Panc1 (cell line): ENCODE data around the gene RAB12. TPM values are rescaled to one million over a fixed set of nuclear protein-coding genes. Genes with fewer than 3 reads are reported as not detected.

Experiments used
- ATAC-seq: fragments of 200-7000 bp; cut with Tn5 transposase; 2 replicates; pipeline ENCODE4 v1.9.1; 2020; ENCODE audit warnings: mild to moderate bottlenecking, moderate library complexity
- BruUV-seq: library from RNA; stranded (reverse); fragments of 400-500 nt; replicated peaks from 2 replicates; lab custom pipeline; 2021; lab: Mats Ljungman, UMichigan
- CTCF ChIA-PET: fragments of 300-600 bp; sonication (Branson Sonifier 250); formaldehyde crosslinking; loops from one replicate; lab custom pipeline; 2022; ENCODE audit warnings: antibody characterized with exemption; lab: Charles Lee
- POLR2A ChIA-PET: fragments of 300-600 bp; sonication (Branson Sonifier 250); formaldehyde crosslinking; loops from one replicate; lab custom pipeline; 2022; ENCODE audit warnings: antibody characterized with exemption; lab: Charles Lee
- DNase-seq: peaks from one replicate; pipeline ENCODE4 v3.0.0-alpha.2; 2010; ENCODE audit warnings: low read depth, low spot score
- H3K27ac ChIP-seq: 2 replicates; pipeline ENCODE4 v1.5.1; 2011; ENCODE audit warnings: mild to moderate bottlenecking, low read length, inconsistent platforms
- H3K27me3 ChIP-seq: fragments of 200-500 bp; sonication (Bioruptor generic); 2 replicates; pipeline ENCODE4 v1.6.0; 2014; ENCODE audit warnings: low read length, inconsistent platforms; ENCODE audit not compliant: control insufficient read depth, insufficient read depth
- H3K36me3 ChIP-seq: fragments of 200-500 bp; sonication (Bioruptor generic); 2 replicates; pipeline ENCODE4 v1.5.1; 2014; ENCODE audit warnings: inconsistent platforms, mild to moderate bottlenecking, low read length, moderate library complexity; ENCODE audit not compliant: control insufficient read depth, insufficient read depth
- H3K4me1 ChIP-seq: 2 replicates; pipeline ENCODE4 v1.5.1; 2011; ENCODE audit warnings: inconsistent platforms, mild to moderate bottlenecking, low read length, moderate library complexity; ENCODE audit not compliant: control insufficient read depth, insufficient read depth
- H3K4me3 ChIP-seq, 2 experiments: 2 replicates each; pipeline ENCODE4 v1.5.1; 2011 to 2012; ENCODE audit warnings: low read depth in 2 of 2, low read length in 2 of 2, mild to moderate bottlenecking in 2 of 2, inconsistent platforms in 1 of 2, moderate library complexity in 1 of 2
- H3K9me3 ChIP-seq: fragments of 200-500 bp; sonication (Bioruptor generic); 2 replicates; pipeline ENCODE4 v1.5.1; 2014; ENCODE audit warnings: low read depth, mild to moderate bottlenecking, inconsistent platforms, low read length, moderate library complexity; ENCODE audit not compliant: control insufficient read depth, insufficient read depth
- POLR2AphosphoS5 ChIP-seq: IDR thresholded peaks from 2 replicates; pipeline ENCODE4 v1.6.1; 2012; ENCODE audit warnings: mild to moderate bottlenecking, low read depth, low read length, moderate library complexity
- SIN3A ChIP-seq: IDR thresholded peaks from 2 replicates; pipeline ENCODE4 v1.6.1; 2012; ENCODE audit warnings: low read depth, mild to moderate bottlenecking, low read length, moderate library complexity, borderline replicate concordance; ENCODE audit not compliant: insufficient read depth
- TCF7L2 ChIP-seq: IDR thresholded peaks from 2 replicates; pipeline ENCODE4 v1.6.1; 2011; ENCODE audit warnings: mild to moderate bottlenecking, low read depth, low read length, inconsistent platforms
- in situ Hi-C: cut with HindIII; loops from 2 replicates; pipeline ENCODE4 v1.10.0; 2016; ENCODE audit warnings: low sequenced_read_pairs, low pct_unique_long_range_greater_than_20kb
- intact Hi-C: fragments of 100-400 bp; cut with micrococcal nuclease; formaldehyde crosslinking; loops from one replicate; pipeline ENCODE4 v1.10.0; 2022; ENCODE audit not compliant: unreplicated experiment
- total RNA-seq: library from RNA; stranded (reverse); gene quantifications from one replicate; pipeline ENCODE4 v1.2.1, GENCODE V29; 2021; ENCODE audit not compliant: unreplicated experiment
- TF ChIP-seq, protein P1 (sequence below), 2 experiments: IDR thresholded peaks; 2 replicates each; pipeline ENCODE4 v1.6.1; 2011 to 2012; ENCODE audit warnings: low read depth in 2 of 2, control low read depth in 1 of 2, low read length in 1 of 2, mild to moderate bottlenecking in 1 of 2, moderate library complexity in 1 of 2; ENCODE audit not compliant: insufficient read depth in 1 of 2
- TF ChIP-seq, protein P2 (sequence below): fragments of 450-650 bp; IDR thresholded peaks from 2 replicates; pipeline ENCODE4 v1.5.1; 2017; ENCODE audit warnings: mild to moderate bottlenecking

Gene RAB12
- total RNA-seq, 1 experiment from 2014 or later: 35.7 TPM

DNA sequence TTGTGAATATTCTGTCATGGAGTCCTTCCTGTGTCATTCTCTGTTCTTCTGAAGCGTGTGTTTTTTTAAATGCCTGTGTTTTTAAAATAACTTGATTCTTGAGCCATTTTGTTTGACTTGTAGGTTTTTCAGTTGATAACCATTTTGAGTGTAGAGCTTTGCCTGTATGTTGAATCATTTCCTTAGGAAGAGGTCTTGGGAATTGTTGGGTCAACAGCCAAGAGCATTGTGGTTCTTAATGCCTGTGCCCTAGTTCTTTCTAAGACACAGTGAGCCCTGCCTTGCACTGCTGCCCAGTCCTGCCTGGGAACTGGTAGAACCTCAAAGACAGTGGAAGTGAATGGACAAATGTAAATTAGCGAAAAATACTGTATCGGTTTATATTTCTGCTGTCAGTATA is 25.9 kb downstream of the RAB12 start:
- Histone ChIP-seq H3K36me3 (peaks cover 9% of the 10 kb centered on the region), H3K9me3 (no peaks in the 10 kb centered on the region), H3K27ac (no peak overlapping the region), H3K4me1 (no peaks in the 10 kb centered on the region), H3K4me3 (no peak overlapping the region), H3K27me3 (no peaks in the 10 kb centered on the region)
- in situ Hi-C loops (no loop called here), intact Hi-C loops (no loop called here)
- DNase-seq (no peak), ATAC-seq (no peak)
- ChIA-PET CTCF (no interaction called here), POLR2A (no interaction called here)
- no TSS peak for BruUV-seq
- TF ChIP-seq, protein P1, sequence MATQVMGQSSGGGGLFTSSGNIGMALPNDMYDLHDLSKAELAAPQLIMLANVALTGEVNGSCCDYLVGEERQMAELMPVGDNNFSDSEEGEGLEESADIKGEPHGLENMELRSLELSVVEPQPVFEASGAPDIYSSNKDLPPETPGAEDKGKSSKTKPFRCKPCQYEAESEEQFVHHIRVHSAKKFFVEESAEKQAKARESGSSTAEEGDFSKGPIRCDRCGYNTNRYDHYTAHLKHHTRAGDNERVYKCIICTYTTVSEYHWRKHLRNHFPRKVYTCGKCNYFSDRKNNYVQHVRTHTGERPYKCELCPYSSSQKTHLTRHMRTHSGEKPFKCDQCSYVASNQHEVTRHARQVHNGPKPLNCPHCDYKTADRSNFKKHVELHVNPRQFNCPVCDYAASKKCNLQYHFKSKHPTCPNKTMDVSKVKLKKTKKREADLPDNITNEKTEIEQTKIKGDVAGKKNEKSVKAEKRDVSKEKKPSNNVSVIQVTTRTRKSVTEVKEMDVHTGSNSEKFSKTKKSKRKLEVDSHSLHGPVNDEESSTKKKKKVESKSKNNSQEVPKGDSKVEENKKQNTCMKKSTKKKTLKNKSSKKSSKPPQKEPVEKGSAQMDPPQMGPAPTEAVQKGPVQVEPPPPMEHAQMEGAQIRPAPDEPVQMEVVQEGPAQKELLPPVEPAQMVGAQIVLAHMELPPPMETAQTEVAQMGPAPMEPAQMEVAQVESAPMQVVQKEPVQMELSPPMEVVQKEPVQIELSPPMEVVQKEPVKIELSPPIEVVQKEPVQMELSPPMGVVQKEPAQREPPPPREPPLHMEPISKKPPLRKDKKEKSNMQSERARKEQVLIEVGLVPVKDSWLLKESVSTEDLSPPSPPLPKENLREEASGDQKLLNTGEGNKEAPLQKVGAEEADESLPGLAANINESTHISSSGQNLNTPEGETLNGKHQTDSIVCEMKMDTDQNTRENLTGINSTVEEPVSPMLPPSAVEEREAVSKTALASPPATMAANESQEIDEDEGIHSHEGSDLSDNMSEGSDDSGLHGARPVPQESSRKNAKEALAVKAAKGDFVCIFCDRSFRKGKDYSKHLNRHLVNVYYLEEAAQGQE (IDR thresholded peaks at IDR 0.05; ENCODE audit: insufficient read depth in 1 of 2, low read depth in 2 of 2, low read length in 1 of 2): no peak
- TF ChIP-seq TCF7L2 (no peak), POLR2AphosphoS5 (no peak), SIN3A (no peak)
- TF ChIP-seq, protein P2, sequence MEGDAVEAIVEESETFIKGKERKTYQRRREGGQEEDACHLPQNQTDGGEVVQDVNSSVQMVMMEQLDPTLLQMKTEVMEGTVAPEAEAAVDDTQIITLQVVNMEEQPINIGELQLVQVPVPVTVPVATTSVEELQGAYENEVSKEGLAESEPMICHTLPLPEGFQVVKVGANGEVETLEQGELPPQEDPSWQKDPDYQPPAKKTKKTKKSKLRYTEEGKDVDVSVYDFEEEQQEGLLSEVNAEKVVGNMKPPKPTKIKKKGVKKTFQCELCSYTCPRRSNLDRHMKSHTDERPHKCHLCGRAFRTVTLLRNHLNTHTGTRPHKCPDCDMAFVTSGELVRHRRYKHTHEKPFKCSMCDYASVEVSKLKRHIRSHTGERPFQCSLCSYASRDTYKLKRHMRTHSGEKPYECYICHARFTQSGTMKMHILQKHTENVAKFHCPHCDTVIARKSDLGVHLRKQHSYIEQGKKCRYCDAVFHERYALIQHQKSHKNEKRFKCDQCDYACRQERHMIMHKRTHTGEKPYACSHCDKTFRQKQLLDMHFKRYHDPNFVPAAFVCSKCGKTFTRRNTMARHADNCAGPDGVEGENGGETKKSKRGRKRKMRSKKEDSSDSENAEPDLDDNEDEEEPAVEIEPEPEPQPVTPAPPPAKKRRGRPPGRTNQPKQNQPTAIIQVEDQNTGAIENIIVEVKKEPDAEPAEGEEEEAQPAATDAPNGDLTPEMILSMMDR: no peak

DNA sequence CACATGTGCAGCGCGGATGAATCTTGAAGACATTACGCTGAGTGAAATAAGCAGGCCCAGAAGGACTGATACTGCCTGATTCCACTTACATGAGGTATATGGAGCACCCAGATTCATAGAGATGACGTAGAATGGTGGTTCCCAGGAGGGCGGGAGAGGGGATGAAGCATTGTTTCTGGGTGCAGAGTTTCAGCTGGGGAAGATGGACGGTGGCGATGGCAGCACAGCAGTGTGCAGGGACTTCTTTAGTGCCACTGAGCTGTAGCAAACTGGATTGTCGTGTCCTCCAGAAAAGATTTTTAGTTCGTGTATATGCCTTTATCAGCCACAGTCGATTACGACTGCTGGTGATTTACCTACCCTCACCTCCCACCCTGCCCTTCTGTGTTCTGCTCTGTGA is 30.5 kb downstream of the RAB12 start:
- in situ Hi-C loops: no loop called here
- TF ChIP-seq SIN3A: no peak
- TF ChIP-seq, protein P1 (IDR thresholded peaks at IDR 0.05; ENCODE audit: insufficient read depth in 1 of 2, low read depth in 2 of 2, low read length in 1 of 2): no peak
- TF ChIP-seq, protein P2: no peak
- TF ChIP-seq TCF7L2: no peak
- no peak for TF ChIP-seq POLR2AphosphoS5

More for the DNA sequence above, 30.5 kb downstream of the RAB12 start:
- Histone ChIP-seq H3K27me3 (no peaks in the 10 kb centered on the region), H3K36me3 (peaks cover 6% of the 10 kb centered on the region), H3K27ac (no peak overlapping the region), H3K9me3 (no peaks in the 10 kb centered on the region), H3K4me3 (no peak overlapping the region), H3K4me1 (no peaks in the 10 kb centered on the region)
- DNase-seq: no peak
- BruUV-seq: no TSS peak
- ATAC-seq: no peak
- ChIA-PET POLR2A (no interaction called here), CTCF (no interaction called here)
- intact Hi-C loops: no loop called here
